GM19035 (cell line): ENCODE measurements around the gene ZNF280B.
"Not testable (repeated sequence)": the region's sequence is repeated elsewhere in the genome, so short reads cannot be mapped to it uniquely, and the experiment has no call there.

ENCODE experiments used
- ATAC-seq: cut with Tn5 transposase; IDR thresholded peaks from one replicate; pipeline ENCODE4 v1.9.1; 2021; ENCODE audit not compliant: unreplicated experiment

Gene ZNF280B

DNA sequence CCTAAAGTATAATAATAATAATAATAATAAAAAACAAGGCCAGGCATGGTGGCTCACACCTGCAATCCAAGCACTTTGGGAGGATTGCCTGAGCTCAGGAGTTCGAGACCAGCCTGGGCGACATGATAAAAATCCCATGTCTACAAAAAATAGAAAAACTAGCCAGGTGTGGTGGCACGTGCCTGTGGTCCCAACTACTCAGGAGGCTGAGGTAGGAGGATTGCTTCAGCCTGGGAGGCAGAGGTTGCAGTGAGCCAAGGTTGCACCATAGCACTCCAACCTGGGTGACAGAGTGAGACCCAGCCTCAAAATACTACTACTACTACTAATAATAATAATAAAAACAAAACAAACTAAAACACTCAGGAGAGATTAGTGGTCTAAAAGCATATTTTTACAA is 27.1 kb upstream of the ZNF280B start:
- ATAC-seq = no peak

- ATAC-seq = no peak
These were observed 26.3 kb upstream of the ZNF280B start for GRCh38 chr22:22534604-22535415.

DNA sequence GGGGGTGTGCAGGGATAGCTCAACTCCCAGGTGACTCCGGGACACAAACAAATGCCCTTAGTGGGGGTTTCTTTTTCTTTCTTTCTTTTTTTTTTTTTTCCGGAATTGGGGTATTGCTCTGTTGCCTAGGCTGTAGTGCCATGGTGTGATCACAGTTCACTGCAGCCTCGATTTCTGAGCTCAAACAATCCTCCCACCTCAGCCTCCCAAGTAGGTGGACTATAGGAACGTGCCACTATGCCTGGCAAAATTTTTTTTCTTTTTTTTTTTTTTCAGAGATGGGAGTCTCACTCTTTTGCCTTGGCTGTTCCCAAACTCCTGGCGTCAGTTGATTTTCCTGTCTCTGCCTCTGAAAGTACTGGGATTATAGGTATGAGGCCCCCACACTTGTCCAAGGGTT is 25.3 kb upstream of the ZNF280B start:
- ATAC-seq = no peak

DNA sequence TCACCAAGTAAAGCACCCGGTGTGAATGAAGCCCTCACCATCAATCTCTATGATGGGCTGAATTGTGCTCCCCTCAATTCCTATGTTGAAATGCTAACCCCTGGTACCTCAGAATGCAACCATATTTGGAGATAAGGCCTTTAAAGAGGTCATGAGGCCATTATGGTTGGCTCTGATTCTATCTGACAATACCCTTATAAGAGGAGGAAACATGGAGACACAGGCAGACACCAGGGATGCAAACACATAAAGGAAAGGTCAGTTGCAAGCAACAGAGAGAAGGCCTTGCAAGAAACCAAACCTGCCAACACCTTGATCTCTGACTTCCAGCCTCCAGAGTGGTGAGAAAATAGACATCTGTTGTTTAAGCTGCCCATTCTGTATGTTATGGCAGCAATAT is 24.9 kb upstream of the ZNF280B start:
- no peak for ATAC-seq

- ATAC-seq = not testable (repeated sequence)
These were observed 24.1 kb upstream of the ZNF280B start for GRCh38 chr22:22532547-22533071.

- no peak for ATAC-seq
These were observed 23.4 kb upstream of the ZNF280B start for GRCh38 chr22:22531770-22532546.

DNA sequence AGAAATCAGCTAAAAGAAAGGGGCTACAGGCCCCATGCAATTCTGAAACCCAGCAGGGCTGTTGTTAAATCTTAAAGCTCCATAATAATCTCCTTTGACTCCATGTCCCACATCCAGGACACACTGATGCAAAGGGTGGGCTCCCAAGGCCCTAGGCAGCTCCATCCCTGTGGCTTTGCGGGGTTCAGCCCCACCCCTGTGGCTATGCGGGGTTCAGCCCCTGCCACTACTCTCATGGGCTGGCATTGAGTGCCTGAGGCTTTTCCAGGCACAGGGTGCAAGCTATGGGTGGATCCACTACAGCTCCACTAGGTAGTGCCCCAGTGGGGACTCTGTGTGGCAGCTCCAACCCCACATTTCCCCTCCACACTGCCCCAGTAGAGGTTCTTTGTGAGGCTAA is 20.2 kb upstream of the ZNF280B start:
- ATAC-seq = no peak

DNA sequence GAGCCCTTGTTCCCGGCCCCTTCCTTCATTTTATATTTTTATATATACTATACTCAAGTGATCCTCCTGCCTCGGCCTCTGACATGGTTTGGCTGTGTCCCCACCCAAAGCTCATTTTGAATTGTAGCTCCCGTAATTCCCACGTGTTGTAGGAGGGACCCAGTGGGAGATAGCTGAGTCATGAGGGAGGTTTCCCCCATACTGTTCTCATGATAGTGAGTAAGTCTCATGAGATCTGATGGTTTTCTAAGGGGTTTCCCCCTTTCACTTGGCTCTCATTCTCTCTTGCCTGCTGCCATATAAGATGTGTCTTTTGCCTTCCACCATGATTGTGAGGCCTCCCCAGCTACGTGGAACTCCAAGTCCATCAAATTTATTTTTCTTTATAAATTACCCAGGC is 18.8 kb upstream of the ZNF280B start:
- no peak for ATAC-seq

DNA sequence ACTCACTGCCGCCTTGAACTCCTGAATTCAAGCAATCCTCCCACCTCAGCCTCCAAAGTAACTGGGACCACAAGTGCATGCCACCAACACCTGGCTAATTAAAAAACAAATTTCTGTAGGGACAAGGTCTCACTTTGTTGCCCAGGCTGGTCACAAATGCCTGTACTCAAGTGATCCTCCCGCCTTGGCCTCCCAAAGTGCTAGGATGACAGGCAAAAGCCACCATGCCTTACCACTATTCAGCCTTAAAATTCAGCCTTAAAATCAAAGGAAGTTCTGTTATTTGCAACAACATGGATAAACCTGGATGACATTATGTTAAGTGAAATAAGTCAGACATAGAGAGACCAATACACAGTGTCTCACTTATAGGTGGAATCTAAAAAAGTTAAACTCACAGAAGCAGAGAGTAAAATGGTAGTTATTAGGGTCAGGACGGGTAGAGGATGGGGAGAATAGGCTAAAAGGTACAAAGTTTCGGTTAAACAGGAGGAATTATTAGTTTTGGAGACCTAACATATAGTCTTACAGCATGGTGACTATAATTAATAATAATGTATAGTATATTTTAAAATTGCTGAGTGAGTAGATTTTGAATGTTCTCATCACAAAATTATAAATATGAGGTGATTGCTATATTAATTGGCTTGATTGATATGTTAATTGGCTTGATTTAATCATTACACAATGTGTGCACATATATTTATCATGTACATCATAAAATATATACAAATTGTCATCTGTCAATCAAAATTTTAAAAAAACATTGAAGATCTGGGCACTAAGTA is 17.8 kb upstream of the ZNF280B start:
- ATAC-seq = no peak

DNA sequence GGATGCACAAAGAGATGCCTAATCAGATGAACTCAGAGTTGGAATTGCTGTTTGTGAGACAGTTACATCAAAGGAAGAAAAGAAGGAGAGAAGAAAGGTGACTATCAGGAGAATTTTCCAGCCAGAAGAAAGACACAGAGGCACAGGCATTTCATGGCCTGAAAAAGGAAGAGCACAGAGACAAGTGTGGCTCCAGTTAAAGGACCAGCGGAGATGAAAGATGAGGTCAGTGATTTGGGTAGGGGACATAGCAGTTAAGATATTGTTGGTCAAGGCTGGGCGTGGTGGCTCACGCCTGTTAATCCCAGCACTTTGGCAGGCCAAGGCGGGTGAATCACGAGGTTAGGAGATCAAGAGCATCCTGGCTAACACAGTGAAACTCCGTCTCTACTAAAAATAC is 15.0 kb upstream of the ZNF280B start:
- no peak for ATAC-seq

DNA sequence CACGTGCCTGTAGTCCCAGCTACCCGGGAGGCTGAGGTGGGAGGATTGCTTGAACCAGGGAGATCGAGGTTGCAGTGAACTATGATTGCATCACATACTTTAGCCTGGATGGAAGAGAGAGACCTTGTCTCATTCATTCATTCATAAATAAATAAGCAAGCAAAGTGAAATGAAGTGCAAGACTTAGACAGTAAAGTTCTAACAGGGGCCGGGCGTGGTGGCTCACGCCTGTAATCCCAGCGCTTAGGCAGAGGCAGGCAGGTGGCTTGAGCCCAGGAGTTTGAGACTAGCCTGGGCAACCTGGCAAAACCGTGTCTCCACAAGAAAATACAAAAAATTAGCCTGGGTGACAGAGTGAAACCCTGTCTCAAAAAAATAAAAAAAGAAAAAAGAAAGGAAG is 13.1 kb upstream of the ZNF280B start:
- ATAC-seq = no peak

DNA sequence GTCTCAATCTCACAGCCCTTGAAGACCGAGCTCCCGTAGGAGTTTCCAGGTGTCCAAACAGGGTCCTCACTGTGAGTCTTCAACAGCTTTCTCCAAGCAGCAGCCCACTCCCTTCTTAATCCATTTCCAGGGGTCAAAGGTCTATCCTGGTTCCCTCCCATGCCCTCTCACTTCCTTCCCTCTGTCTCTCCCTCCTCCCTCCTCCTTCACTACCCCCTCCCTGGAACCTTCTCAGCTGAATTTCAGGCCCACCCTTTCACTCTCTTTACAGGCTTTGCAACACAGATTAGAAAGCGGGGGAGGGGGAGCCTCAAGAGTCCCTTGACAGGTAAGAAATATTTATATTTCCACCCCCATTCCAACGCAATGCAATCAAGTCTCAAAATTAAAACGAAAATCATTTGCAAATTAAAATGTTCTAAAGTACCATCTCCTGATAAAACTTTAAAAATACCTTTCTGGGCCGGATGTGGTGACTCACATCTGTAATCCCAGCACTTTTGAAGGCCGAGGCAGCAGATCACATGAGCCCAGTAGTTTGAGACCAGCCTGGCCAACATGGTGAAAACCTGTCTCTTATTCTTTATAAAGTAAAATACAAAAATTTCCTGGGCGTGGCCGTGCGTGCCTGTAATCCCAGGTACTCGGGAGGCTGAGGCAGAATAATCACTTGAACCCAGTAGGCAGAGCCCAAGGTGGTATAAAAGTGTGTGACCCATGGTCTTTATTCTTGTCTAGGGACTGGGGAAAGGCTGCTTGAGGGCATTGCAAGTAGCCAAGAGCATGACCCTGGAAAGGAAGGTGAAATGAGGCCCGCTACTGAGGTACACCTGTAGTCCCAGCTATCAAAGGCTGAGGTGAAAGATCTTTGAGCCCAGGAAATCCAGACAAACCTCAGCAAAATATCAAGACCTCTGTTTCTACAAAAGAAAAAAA is 12.4 kb upstream of the ZNF280B start:
- ATAC-seq = no peak

DNA sequence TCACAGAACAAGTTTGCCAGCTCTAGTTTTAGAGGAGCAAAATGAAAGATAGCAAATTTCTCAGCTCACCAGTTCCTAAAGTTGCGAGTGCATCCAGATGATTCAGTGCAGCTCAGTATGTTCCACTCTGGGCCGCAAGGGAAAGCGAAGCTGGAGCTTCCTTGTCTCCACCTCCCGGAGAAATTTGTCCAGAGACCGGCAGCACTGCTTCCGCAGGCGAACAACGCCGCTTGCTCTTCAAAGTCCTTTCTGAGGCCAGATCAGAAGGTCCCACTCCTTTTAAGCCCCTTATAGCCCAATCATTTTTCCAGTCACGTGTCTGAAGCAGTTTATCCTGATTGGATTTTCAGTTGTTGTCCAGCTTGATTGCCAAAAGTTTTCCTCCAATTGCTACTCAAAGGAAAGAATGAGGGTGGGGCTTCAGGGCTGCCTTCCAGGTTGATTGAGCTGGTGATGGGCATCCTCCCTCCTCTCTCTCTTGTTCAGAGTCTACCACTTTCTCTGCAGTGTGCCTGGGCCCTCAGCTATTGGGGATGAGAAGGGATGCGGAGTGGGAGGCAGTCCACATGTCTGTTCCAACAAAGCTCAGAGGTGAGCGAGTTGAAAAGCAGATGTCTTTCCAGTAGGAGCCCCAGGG is 11.6 kb upstream of the ZNF280B start, which contains the start of gene ZNF280A:
Gene ZNF280A, minus strand, starts transcription at position 251 of the 637 bp plus-strand sequence. CDS start 4,640 bp downstream, outside the sequence.
- ATAC-seq = no peak

DNA sequence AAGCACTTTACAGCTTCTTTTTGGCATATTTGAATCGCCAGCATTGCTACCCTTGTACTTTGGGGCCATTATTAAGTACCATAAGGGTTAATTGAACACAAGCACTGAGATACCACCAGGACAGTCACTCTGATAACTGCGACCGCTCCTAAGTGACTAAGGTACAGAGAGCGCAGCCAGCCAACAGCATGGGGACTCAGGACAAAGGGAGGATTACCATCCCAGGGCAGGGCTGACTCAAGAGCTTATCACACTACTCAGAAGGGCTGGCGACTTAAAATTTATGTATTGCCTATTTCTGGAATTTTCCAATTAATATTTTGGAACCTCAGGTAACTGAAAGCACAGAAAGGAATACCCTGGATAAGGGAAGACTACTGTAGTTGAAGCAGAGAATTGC is 11.0 kb upstream of the ZNF280B start:
- ATAC-seq = no peak

DNA sequence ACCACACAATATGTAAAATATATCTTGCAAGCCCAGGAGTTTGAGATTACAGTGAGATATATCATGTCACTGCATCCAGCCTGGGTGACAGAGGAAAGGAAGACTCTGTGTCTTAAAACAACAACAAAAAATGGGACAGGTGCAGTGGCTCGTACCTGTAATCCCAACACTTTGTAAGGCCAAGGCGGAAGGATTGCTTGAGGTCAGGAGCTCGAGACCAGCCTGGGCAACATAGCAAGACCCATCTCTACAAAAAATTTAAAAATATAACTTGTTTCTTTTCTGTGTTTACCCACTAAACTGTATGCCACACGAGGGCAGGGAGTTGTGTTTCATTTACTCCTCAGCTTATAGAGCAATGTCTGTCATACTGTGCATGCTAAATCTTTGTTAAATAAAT is 8.4 kb upstream of the ZNF280B start:
- ATAC-seq = no peak

- no peak for ATAC-seq
These were observed 7.3 kb upstream of the ZNF280B start for GRCh38 chr22:22515890-22516289.

GRCh38 chr22:22514431-22514830 is 5.9 kb upstream of the ZNF280B start:
- ATAC-seq = not testable (repeated sequence)

DNA sequence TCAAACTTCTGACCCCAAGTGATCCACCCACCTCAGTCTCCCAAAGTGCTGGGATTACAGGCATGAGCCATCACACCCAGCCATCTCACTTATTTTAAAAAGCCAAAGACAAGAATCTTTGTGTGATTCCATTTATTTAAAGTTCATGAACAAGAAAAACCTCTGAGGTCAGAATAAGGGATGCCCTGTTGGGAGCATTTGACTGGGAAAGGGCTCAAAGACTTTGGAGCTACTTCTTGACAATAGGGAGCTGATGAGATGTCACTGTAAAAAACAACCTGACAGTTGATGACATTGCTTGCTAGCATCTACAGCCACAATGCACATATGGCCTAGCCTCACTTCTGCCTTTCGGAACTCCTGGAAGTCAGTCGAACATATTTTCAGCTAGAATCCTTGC is 5.1 kb upstream of the ZNF280B start:
- no peak for ATAC-seq

GRCh38 chr22:22512951-22513350 is 4.4 kb upstream of the ZNF280B start:
- ATAC-seq = no peak

DNA sequence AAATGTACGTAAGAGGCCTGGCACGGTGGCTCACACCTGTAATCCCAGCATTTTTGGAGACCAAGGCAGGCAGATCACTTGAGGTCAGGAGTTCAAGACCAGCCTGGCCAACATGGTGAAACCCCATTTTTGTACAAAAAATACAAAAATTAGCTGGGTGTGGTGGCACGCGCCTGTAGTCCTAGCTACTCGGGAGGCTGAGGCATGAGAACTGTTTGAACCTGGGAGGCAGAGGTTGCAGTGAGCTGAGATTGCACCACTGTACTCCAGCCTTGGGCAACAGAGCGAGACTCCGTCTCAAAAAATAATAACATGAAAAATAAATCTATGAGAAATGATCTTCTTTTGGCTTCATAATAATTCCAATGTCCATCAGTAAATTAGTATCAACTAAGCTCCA is 2.3 kb upstream of the ZNF280B start:
- ATAC-seq = not testable (repeated sequence)
